Osteoblast (primary cell): ENCODE measurements around the gene KLHL34. TPM values are rescaled to one million over a fixed set of nuclear protein-coding genes. Genes with fewer than 3 reads are reported as not detected.

Source experiments
- DNase-seq: peaks from one replicate; pipeline ENCODE4 v3.0.0; 2011; ENCODE audit warnings: low spot score, mixed read lengths; ENCODE audit not compliant: insufficient read length; ENCODE audit errors: missing footprints
- H2AFZ ChIP-seq: 2 replicates; pipeline ENCODE4 v1.6.0; 2011; ENCODE audit warnings: mild to moderate bottlenecking, low read length
- H3K27ac ChIP-seq: 2 replicates; pipeline ENCODE4 v1.5.1; 2011; ENCODE audit warnings: mild to moderate bottlenecking, low read depth, low read length, moderate library complexity
- H3K27me3 ChIP-seq: 2 replicates; pipeline ENCODE4 v1.6.0; 2012; ENCODE audit warnings: mild to moderate bottlenecking, control low read depth, inconsistent platforms, low read length, moderate library complexity; ENCODE audit not compliant: insufficient read depth
- H3K36me3 ChIP-seq: 2 replicates; pipeline ENCODE4 v1.5.1; 2011; ENCODE audit warnings: mild to moderate bottlenecking, low read length, control low read depth, moderate library complexity; ENCODE audit not compliant: insufficient read depth
- H3K4me1 ChIP-seq: 2 replicates; pipeline ENCODE4 v1.5.1; 2011; ENCODE audit warnings: mild to moderate bottlenecking, low read length, control low read depth, moderate library complexity; ENCODE audit not compliant: insufficient read depth
- H3K4me2 ChIP-seq: 2 replicates; pipeline ENCODE4 v1.6.0; 2011; ENCODE audit warnings: mild to moderate bottlenecking, low read length; ENCODE audit not compliant: insufficient read depth
- H3K4me3 ChIP-seq: fragments of 200-600 bp; sonication (generic); 3 replicates; pipeline ENCODE4 v1.5.1; 2012; ENCODE audit warnings: mild to moderate bottlenecking, low read length, inconsistent platforms; ENCODE audit not compliant: insufficient read depth
- H3K79me2 ChIP-seq: 2 replicates; pipeline ENCODE4 v1.6.0; 2012; ENCODE audit warnings: mild to moderate bottlenecking, low read length, control low read depth, inconsistent platforms; ENCODE audit not compliant: insufficient read depth
- H3K9me3 ChIP-seq: 2 replicates; pipeline ENCODE4 v1.5.1; 2011; ENCODE audit warnings: low read depth, low read length, control low read depth
- H4K20me1 ChIP-seq: 2 replicates; pipeline ENCODE4 v1.6.0; 2012; ENCODE audit warnings: mild to moderate bottlenecking, low read length, control low read depth; ENCODE audit not compliant: insufficient read depth
- total RNA-seq: library from RNA; depleted of rRNA; stranded (reverse); fragments of >200 nt; gene quantifications from 2 replicates; pipeline ENCODE4 v1.2.3, GENCODE V29; 2012
- TF ChIP-seq, protein P1 (sequence below): IDR thresholded peaks from 2 replicates; pipeline ENCODE4 v1.5.1; 2011; ENCODE audit warnings: mild to moderate bottlenecking, low read depth, low read length, moderate library complexity; ENCODE audit errors: extremely low read depth

KLHL34 gene
- total RNA-seq, 1 donor: under 0.01 TPM

DNA sequence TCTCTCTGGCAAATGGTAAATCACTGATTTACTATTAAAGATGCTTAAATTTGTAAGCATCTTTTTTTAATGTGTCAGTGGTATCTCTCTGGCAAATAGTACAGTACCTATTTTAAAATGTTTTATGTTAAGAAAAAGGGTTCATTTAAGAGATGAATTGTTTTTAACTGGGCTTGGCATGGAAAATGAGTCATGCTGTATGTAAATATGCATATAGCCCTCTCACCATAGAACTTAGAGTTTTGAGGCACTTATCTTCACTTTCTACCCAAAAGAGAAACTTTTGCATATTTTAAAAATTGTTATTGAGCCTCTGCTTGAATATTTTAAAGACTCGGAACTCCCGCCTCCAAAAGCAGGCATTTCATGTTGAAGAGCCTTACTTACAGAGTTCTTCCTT lies 37.9 kb downstream of the KLHL34 start:
- no peak overlapping the region for H3K4me2 ChIP-seq
- no peak for DNase-seq
- H3K79me2 ChIP-seq: no peaks in the 10 kb centered on the region
- no peak overlapping the region for H2AFZ ChIP-seq
- TF ChIP-seq, protein P1, sequence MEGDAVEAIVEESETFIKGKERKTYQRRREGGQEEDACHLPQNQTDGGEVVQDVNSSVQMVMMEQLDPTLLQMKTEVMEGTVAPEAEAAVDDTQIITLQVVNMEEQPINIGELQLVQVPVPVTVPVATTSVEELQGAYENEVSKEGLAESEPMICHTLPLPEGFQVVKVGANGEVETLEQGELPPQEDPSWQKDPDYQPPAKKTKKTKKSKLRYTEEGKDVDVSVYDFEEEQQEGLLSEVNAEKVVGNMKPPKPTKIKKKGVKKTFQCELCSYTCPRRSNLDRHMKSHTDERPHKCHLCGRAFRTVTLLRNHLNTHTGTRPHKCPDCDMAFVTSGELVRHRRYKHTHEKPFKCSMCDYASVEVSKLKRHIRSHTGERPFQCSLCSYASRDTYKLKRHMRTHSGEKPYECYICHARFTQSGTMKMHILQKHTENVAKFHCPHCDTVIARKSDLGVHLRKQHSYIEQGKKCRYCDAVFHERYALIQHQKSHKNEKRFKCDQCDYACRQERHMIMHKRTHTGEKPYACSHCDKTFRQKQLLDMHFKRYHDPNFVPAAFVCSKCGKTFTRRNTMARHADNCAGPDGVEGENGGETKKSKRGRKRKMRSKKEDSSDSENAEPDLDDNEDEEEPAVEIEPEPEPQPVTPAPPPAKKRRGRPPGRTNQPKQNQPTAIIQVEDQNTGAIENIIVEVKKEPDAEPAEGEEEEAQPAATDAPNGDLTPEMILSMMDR: no peak
- no peaks in the 10 kb centered on the region for H3K9me3 ChIP-seq
- H3K27ac ChIP-seq: no peak overlapping the region
- no peaks in the 10 kb centered on the region for H4K20me1 ChIP-seq
- no peaks in the 10 kb centered on the region for H3K27me3 ChIP-seq
- no peaks in the 10 kb centered on the region for H3K36me3 ChIP-seq
- H3K4me3 ChIP-seq: no peak overlapping the region
- no peaks in the 10 kb centered on the region for H3K4me1 ChIP-seq

DNA sequence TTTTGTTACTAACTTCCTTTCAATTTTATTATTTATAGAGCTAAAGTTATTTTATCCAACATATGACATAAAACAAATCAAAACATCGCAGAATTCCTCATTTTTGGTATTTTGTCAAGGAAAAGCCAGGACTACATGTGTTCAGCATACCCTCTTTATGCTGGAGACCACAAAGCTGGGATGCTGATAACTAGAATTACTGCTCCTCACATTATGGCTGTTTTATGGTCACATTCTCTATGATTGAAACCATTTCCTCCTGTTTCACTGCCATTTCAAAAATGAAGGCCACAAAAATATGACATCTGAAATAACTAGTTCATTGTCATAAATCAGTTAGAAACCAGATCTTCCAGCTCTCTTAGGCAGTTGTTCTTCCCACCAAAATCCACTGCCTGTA lies 41.7 kb downstream of the KLHL34 start:
- DNase-seq: no peak
- no peaks in the 10 kb centered on the region for H3K79me2 ChIP-seq
- TF ChIP-seq, protein P1: no peak
- no peak overlapping the region for H3K4me3 ChIP-seq
- no peak overlapping the region for H3K4me2 ChIP-seq
- no peaks in the 10 kb centered on the region for H3K4me1 ChIP-seq
- no peaks in the 10 kb centered on the region for H3K9me3 ChIP-seq
- no peak overlapping the region for H3K27ac ChIP-seq
- H3K27me3 ChIP-seq: no peaks in the 10 kb centered on the region
- no peaks in the 10 kb centered on the region for H3K36me3 ChIP-seq
- H4K20me1 ChIP-seq: no peaks in the 10 kb centered on the region
- no peak overlapping the region for H2AFZ ChIP-seq

DNA sequence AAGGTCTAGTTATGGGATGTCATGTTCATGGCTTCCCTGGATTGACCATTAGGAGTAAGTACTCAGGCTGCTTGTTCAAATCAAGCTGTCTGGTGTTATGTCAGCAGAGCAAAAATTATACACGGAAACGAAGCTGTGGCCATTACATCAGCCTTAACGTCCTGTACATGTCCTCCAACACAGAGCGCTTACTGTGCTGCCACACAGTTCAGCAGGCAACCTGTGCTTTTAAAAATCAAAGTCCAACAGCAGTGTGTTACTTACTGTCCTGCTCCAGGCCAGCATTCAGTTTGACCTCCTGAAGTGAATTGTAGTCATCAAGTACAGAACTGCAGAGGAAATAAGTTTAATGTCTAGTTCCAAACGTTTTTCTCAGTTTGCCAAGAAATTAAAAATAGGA lies 46.0 kb downstream of the KLHL34 start:
- Histone ChIP-seq H3K79me2 (no peaks in the 10 kb centered on the region), H3K4me3 (no peak overlapping the region), H3K4me2 (no peak overlapping the region), H3K36me3 (no peaks in the 10 kb centered on the region), H3K27ac (no peak overlapping the region), H3K27me3 (no peaks in the 10 kb centered on the region), H3K9me3 (no peaks in the 10 kb centered on the region), H2AFZ (no peak overlapping the region), H4K20me1 (no peaks in the 10 kb centered on the region), H3K4me1 (no peaks in the 10 kb centered on the region)
- TF ChIP-seq, protein P1: no peak
- DNase-seq: no peak

DNA sequence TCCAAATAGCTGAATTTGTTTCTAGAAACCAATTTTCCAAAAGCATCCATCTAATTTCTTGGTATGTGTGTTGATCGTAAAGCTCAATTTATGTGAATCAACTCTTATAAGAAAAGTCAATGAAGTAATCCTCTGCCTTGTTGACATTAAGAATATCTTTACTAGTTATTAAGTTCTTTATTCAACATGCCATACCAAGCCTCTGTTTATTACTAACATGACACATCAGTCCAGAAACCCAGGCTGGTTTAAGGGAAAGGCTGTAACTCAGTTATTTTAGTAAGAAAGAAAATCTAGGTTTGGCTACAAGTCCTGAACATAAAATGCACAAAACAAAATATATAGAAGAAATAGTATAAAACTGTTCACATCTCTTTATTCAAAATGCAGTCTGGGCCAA lies 48.0 kb downstream of the KLHL34 start:
- no peaks in the 10 kb centered on the region for H3K79me2 ChIP-seq
- DNase-seq: no peak

More for the DNA sequence above, 48.0 kb downstream of the KLHL34 start:
- H3K36me3 ChIP-seq: no peaks in the 10 kb centered on the region
- H3K27ac ChIP-seq: no peak overlapping the region
- no peaks in the 10 kb centered on the region for H3K4me1 ChIP-seq
- no peaks in the 10 kb centered on the region for H3K9me3 ChIP-seq
- TF ChIP-seq, protein P1: no peak
- H3K4me3 ChIP-seq: no peak overlapping the region
- H3K27me3 ChIP-seq: no peaks in the 10 kb centered on the region
- H2AFZ ChIP-seq: no peak overlapping the region
- H4K20me1 ChIP-seq: no peaks in the 10 kb centered on the region
- H3K4me2 ChIP-seq: no peak overlapping the region
